HG02588 (cell line): ENCODE results near the gene AMFR.
"Not testable (repeated sequence)": the region's sequence is repeated elsewhere in the genome, so short reads cannot be mapped to it uniquely, and the experiment has no call there.

Experiments used
- ATAC-seq: cut with Tn5 transposase; IDR thresholded peaks from one replicate; pipeline ENCODE4 v1.9.1; 2021; ENCODE audit warnings: mild to moderate bottlenecking, moderate library complexity; ENCODE audit not compliant: unreplicated experiment

Gene AMFR

GRCh38 chr16:56396724-56397123 is 28.6 kb downstream of the AMFR start:
- ATAC-seq, result not testable (repeated sequence)

GRCh38 chr16:56389554-56389953 is 35.8 kb downstream of the AMFR start:
- ATAC-seq, result no peak

DNA sequence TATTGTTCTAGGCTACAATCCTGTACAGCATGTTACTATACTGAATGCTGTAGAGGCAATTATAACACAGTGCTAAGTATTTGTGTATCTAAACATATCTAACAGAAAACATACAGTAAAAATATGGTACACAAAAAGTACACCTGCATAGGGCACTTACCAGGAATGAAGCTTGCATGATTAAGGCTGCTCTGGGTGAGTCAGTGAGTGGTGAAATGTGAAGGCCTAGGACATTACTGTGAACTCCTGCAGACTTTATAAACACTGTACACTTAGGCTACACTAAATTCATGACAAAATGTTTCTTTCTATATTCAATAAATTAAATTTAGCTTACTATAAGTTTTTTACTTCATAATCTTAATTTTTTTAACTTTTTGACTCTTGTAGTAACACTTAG is 37.1 kb downstream of the AMFR start:
- ATAC-seq, result no peak

GRCh38 chr16:56387396-56387795 is 37.9 kb downstream of the AMFR start:
- ATAC-seq, result no peak

DNA sequence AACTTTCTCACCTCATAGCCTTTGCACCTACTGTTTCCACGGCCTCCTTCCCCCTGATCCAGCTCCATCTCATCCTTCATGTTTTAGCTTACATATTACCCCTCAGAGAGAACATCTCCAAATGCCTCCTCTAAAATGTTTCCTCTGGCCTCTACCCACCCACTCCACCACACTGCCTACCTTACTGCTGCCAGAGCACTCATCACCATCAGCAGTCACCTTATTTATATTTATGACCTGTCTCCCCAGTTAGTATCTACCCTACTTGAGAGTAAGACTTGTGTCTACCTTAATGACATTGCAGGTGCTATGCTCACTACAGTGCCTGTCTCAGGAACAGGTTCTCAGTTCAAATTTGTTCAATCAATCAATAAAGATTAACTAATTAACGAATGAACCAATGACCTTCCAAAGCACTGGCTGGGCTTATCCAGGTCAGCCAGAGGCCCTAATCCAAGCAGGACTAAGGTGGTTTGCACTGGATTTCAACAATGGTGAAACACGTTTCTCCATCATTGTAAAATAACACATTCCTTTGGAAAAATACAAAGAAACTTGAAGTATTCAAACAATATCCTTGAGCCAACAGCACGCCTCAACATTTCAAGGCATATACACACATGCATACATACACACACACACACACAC is 41.1 kb downstream of the AMFR start:
- no peak for ATAC-seq

- ATAC-seq, result no peak
Measured at GRCh38 chr16:56382901-56383355, 42.4 kb downstream of the AMFR start.

- no peak for ATAC-seq
Measured at GRCh38 chr16:56382459-56382858, 42.9 kb downstream of the AMFR start.

DNA sequence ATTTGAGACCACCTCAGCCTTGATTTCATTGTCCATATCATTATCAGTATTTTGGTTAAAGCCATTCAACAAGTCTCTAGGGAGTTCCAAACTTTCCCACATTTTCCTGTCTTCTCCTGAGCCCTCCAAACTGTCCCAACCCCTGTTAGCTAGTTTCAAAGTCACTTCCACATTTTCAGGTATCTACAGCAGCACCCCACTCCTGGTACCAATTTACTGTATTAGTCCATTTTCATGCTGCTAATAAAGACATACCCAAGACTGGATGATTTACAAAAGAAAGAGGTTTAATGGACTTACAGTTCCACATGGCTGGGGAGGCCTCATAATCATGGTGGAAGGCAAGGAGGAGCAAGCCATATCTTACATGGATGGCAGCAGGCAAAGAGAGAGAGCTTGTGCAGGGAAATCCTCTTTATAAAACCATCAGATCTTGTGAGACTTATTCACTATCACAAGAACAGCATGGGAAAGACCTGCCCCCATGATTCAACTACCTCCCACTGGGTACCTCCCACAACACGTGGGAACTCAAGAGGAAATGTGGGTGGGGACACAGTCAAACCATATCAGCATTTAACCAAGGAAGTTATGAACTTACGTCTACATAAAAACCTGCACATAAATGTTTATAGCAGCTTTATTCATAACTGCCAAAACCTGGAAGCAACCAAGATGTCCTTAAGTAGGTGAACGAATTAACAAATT is 44.4 kb downstream of the AMFR start:
- ATAC-seq, result not testable (repeated sequence)

- ATAC-seq, result not testable (repeated sequence)
Measured at GRCh38 chr16:56379044-56379443, 46.3 kb downstream of the AMFR start.

DNA sequence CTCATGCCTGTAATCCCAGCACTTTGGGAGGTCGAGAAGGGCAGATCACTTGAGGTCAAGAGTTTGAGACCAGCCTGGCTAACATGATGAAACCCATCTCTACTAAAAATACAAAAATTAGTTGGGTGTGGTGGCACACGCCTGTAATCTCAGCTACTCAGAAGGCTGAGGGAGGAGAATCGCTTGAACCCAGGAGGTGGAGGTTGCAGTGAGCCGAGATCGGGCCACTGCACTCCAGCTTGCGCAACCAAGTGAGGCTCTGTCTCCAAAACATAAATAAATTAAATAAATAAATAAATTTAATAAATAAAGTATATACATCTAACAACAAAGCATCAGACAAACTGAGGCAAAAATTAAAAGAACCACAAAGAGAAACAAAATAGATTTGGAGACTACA is 49.6 kb downstream of the AMFR start:
- not testable (repeated sequence) for ATAC-seq

GRCh38 chr16:56373003-56373402 is 52.3 kb downstream of the AMFR start:
- ATAC-seq, result no peak

DNA sequence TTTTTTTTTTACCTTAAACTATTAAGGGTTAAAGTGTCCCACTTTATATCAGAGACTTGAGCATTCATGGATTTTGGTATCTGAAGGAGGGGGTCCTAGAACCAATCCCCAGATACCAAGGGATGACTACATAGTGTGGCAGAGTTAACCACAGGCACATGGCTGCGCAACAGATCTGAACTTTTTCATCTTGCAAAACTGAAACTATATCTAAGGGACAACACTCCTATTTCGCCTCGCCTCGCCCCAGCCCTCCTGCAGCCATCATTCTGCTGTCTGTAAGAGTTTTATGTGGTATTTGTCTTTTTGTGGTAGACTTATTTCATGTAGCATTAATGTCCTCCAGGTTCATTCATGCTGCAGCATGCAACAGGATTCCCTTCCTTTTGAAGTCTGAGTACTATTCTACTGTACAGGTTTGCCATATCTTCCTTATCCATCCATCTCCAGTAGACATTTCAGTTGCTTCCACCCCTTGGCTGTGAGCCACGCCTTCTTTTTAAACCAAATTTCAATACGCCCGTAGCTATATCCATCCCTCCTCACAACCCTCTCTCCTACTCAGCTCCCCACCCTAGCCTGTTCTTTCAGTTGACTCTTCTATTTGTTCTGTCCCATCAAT is 53.2 kb downstream of the AMFR start:
- no peak for ATAC-seq

DNA sequence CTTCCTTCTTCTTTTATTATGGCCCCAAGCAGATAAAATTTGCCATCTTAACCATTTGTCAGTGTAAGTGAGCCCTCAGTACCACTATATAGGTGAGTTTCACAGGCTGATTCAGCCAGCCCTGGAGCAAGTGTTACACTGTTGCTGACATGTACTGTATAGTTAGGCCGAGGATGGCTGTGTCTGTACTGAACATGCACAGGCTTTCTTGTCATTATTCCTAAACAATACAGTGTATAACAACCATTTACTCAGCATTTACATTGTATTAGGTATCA is 53.7 kb downstream of the AMFR start:
- ATAC-seq, result no peak

- no peak for ATAC-seq
Measured at GRCh38 chr16:56370875-56371659, 54.3 kb downstream of the AMFR start.

- ATAC-seq, result no peak
Measured at GRCh38 chr16:56370185-56370874, 55.0 kb downstream of the AMFR start.

- ATAC-seq, result no peak
Measured at GRCh38 chr16:56369202-56369601, 56.1 kb downstream of the AMFR start.

GRCh38 chr16:56368545-56368944 is 56.8 kb downstream of the AMFR start:
- no peak for ATAC-seq

DNA sequence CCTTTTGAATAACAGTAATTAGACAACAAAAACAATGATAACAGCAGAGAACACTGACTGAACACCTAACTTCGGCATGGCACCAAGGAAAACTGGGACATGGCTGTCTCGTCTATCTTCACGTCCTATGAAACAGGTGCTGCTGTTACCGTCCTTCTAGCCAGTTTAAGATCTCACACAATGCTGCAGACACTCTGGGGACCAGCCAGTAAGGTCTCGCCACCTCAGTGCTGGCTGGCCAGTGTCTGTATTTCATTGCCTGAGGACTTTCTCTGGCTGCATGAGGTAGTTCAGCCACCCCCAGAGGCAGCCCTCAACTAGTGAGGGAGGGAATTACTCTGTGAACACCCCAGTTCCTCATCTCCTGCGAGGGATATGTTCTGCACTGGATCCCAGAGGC is 57.6 kb downstream of the AMFR start:
- ATAC-seq, result no peak

- no peak for ATAC-seq
Measured at GRCh38 chr16:56366945-56367344, 58.4 kb downstream of the AMFR start.

DNA sequence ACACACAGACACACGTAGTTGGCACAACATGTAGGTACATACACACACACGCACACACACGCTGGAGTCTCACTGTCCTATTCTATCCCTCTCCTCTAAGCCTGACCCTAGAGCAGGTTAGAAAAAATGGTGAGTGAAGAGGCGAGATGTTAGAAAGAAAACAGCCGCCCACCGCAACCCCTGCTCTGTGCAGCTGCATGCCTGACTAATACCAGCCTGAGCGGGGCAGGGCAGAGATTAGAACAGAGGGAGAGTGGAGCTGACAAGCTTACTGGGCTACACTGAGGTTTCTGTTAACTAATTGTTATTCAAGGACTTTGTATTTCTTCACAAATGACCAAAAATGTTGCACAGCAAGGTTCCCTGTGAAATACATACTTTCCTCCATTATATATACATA is 59.8 kb downstream of the AMFR start:
- no peak for ATAC-seq

GRCh38 chr16:56364865-56365264 is 60.5 kb downstream of the AMFR start:
- no peak for ATAC-seq
